Measurements from ENCODE around the gene GSTK1.

GRCh38 chr7:143299346-143299745, 36.1 kb downstream of the GSTK1 start:
- TF ChIP-seq CTCF (IDR thresholded peaks at IDR 0.05) (no peak), POLR2A (IDR thresholded peaks at IDR 0.05) (no peak)

Measured in uterus (tissue), 2 donors.